Tibial nerve (tissue), 4 donors: ENCODE measurements around the gene ZFHX2.

Source experiments
- CTCF ChIP-seq, 5 experiments: fragments of 200-600 bp in 3 of 5; fragments of 450-650 bp in 2 of 5; sonication (generic) in 3 of 5; IDR thresholded peaks; one replicate each; pipeline ENCODE4 v1.5.1; 2016 to 2019; ENCODE audit warnings: antibody characterized with exemption in 5 of 5, mild to moderate bottlenecking in 3 of 5, moderate library complexity in 2 of 5
- EP300 ChIP-seq, 2 donors: sonication (generic); formaldehyde crosslinking; IDR thresholded peaks; one replicate each; pipeline ENCODE4 v1.6.1; 2017; ENCODE audit warnings: antibody characterized with exemption in 2 of 2, mild to moderate bottlenecking in 1 of 2
- POLR2A ChIP-seq, 2 donors: fragments of 450-650 bp; IDR thresholded peaks; one replicate each; pipeline ENCODE4 v1.6.1; 2017; ENCODE audit warnings: antibody characterized with exemption in 2 of 2, mild to moderate bottlenecking in 2 of 2, moderate library complexity in 2 of 2

DNA sequence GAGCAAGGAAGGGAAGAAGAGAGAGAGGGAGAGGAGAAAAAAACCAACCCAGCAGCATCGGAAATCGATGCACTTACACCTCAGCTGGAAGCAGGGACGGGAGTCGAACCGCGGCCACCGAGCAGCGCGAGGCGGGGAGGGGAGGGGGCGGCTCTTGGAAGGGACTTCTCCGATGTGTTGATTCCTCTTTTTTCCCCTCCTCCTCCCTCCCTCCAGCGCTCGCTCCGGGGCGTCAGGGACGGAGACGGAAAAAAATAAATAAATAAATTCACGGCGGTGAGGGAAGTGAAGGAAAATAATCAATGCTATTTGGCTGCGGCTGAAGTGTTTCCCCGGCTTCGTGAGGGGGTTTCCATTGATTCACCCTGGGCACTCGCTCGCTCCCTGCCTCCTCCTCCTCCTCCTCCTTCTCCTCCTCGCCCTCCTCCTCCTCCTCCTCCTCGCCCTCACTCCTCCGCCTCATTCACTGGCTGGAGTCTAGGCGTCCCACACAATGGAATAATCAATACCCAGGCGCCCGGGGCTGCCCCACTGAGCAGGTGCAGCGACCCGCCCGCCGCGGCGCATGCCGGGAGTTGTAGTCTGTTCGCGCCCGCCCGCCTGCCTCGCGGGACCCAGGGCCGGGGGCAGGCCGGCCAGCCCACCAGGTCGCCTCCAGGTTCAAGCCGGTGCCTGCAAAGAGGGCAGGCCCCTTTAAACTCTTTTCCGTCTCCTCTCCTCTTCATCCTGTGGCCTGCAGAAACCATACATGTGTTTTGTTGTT lies at the start of gene ZFHX2:
- no peak for TF ChIP-seq CTCF (IDR thresholded peaks at IDR 0.05)
- no peak for TF ChIP-seq EP300 (IDR thresholded peaks at IDR 0.05)
- no peak for TF ChIP-seq POLR2A (IDR thresholded peaks at IDR 0.05)
